Non-pigmented ciliary epithelial cell (primary cell): Measurements from ENCODE around the gene DACH1.

ENCODE experiments used
- DNase-seq: peaks from one replicate; pipeline ENCODE4 v3.0.0-alpha.2; 2010; ENCODE audit warnings: low read depth

DACH1 gene

GRCh38 chr13:71774863-71775262, 92.1 kb downstream of the DACH1 start:
- DNase-seq: no peak

- DNase-seq: no peak
These were observed 93.5 kb downstream of the DACH1 start for GRCh38 chr13:71773531-71773930.

GRCh38 chr13:71772361-71772760, 94.6 kb downstream of the DACH1 start:
- DNase-seq: no peak

GRCh38 chr13:71771144-71771543, 95.9 kb downstream of the DACH1 start:
- DNase-seq: no peak

- no peak for DNase-seq
These were observed 96.3 kb downstream of the DACH1 start for GRCh38 chr13:71770710-71771109.

GRCh38 chr13:71768881-71769280, 98.1 kb downstream of the DACH1 start:
- DNase-seq: no peak

GRCh38 chr13:71759651-71760511, 107.1 kb downstream of the DACH1 start:
- no peak for DNase-seq

- DNase-seq: no peak
These were observed 108.2 kb downstream of the DACH1 start for GRCh38 chr13:71758828-71759227.

- no peak for DNase-seq
These were observed 112.5 kb downstream of the DACH1 start for GRCh38 chr13:71754407-71754974.

- DNase-seq: no peak
These were observed 114.1 kb downstream of the DACH1 start for GRCh38 chr13:71752775-71753513.

GRCh38 chr13:71751073-71751472, 115.9 kb downstream of the DACH1 start:
- no peak for DNase-seq

- no peak for DNase-seq
These were observed 136.7 kb downstream of the DACH1 start for GRCh38 chr13:71730267-71730666.

GRCh38 chr13:71729441-71729840, 137.6 kb downstream of the DACH1 start:
- no peak for DNase-seq

GRCh38 chr13:71727662-71728061, 139.3 kb downstream of the DACH1 start:
- DNase-seq: no peak

- no peak for DNase-seq
These were observed 140.0 kb downstream of the DACH1 start for GRCh38 chr13:71727042-71727441.

GRCh38 chr13:71722206-71722605, 144.8 kb downstream of the DACH1 start:
- DNase-seq: peak; percentile 6

GRCh38 chr13:71721104-71721503, 145.9 kb downstream of the DACH1 start:
- DNase-seq: no peak

GRCh38 chr13:71718931-71719330, 148.1 kb downstream of the DACH1 start:
- no peak for DNase-seq

GRCh38 chr13:71714802-71715375, 152.1 kb downstream of the DACH1 start:
- DNase-seq: no peak

GRCh38 chr13:71712988-71713653, 153.9 kb downstream of the DACH1 start:
- DNase-seq: peak; percentile 9

GRCh38 chr13:71704656-71705055, 162.3 kb downstream of the DACH1 start:
- no peak for DNase-seq

- no peak for DNase-seq
These were observed 163.9 kb downstream of the DACH1 start for GRCh38 chr13:71703138-71703537.
